ENCODE results near the gene OR7C1.

OR7C1 gene

DNA sequence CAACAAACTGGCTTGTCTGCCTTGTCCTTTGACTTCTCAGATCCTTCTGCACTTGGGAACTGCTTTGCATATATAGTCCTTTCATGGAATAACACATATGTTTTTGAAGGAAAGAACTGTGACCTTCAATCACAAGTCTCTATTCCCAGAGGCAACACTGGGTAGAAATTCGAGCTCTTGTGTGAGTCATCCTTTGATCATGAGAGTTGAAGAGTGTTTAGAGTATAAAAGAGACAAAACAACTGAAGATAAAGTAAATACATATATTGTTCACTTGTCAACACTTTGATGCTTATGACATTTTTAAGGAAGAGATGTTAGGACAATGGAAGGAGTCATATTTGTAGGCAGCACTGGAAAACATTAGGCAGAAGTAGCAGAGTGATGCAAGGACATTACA is 5.2 kb upstream of the OR7C1 start:
- in situ Hi-C loops (cut with HindIII; ENCODE audit: low sequenced_read_pairs), result no loop called here
- DNase-seq (ENCODE audit: low read depth, low spot score), result no peak
- H3K4me3 ChIP-seq (ENCODE audit: low read depth, low read length), result no peak overlapping the region
- TF ChIP-seq, protein P1, sequence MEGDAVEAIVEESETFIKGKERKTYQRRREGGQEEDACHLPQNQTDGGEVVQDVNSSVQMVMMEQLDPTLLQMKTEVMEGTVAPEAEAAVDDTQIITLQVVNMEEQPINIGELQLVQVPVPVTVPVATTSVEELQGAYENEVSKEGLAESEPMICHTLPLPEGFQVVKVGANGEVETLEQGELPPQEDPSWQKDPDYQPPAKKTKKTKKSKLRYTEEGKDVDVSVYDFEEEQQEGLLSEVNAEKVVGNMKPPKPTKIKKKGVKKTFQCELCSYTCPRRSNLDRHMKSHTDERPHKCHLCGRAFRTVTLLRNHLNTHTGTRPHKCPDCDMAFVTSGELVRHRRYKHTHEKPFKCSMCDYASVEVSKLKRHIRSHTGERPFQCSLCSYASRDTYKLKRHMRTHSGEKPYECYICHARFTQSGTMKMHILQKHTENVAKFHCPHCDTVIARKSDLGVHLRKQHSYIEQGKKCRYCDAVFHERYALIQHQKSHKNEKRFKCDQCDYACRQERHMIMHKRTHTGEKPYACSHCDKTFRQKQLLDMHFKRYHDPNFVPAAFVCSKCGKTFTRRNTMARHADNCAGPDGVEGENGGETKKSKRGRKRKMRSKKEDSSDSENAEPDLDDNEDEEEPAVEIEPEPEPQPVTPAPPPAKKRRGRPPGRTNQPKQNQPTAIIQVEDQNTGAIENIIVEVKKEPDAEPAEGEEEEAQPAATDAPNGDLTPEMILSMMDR (IDR thresholded peaks at IDR 0.05; ENCODE audit: low read depth, low read length), result no peak

- H3K4me3 ChIP-seq (ENCODE audit: low read depth, low read length), result no peak overlapping the region
- no peak for DNase-seq (ENCODE audit: low read depth, low spot score)
- TF ChIP-seq, protein P1 (IDR thresholded peaks at IDR 0.05; ENCODE audit: low read depth, low read length), result no peak
- in situ Hi-C loops (cut with HindIII; ENCODE audit: low sequenced_read_pairs), result no loop called here
Measured at GRCh38 chr19:14837391-14837790, 2.4 kb upstream of the OR7C1 start.

DNA sequence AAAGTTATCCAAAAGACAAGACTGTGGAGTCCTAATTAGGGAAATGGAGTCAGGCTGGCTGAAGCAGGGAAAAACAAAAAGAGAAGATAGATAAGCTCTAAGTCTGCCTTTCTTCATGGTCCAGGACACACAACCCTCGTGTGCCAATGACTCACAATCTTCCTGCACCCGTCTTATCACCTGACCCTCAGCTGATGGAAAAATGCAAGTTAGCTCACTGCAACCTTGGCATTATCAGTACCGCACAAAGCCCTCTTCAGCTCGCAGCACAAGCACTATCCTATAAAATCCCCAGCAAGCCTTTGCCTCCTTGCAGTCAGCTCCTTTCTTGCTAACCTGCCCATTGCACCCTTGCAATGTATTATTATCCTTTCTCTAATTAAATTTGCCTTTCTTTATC is 4.3 kb downstream of the OR7C1 start:
- DNase-seq (ENCODE audit: low read depth, low spot score), result no peak
- TF ChIP-seq, protein P1 (IDR thresholded peaks at IDR 0.05; ENCODE audit: low read depth, low read length), result no peak
- H3K4me3 ChIP-seq (ENCODE audit: low read depth, low read length), result no peak overlapping the region
- in situ Hi-C loops (cut with HindIII; ENCODE audit: low sequenced_read_pairs), result no loop called here

DNA sequence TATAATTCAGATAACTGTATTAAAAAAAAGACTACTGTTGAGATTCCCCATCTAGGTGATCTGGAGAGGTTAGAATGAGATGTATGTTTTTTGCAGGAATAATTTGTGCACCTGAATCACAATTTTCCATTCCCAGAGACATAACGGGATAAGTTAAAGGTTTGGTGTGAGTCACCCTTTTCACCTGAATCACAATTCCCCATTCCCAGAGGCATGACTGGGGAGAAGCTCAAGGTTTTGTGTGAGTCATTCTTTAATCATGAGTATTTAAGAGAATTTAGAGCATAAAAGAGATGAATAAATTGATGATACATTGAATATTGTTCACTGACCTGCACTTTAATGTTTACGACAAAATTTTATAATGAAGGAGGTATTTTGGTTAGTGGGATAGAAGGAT is 9.0 kb downstream of the OR7C1 start:
- TF ChIP-seq, protein P1 (IDR thresholded peaks at IDR 0.05; ENCODE audit: low read depth, low read length), result no peak

GRCh38 chr19:14821937-14822336 is 13.0 kb downstream of the OR7C1 start:
- in situ Hi-C loops (cut with HindIII; ENCODE audit: low sequenced_read_pairs), result no loop called here
- TF ChIP-seq, protein P1 (IDR thresholded peaks at IDR 0.05; ENCODE audit: low read depth, low read length), result no peak
- no peak overlapping the region for H3K4me3 ChIP-seq (ENCODE audit: low read depth, low read length)
- no peak for DNase-seq (ENCODE audit: low read depth, low spot score)

More for the DNA sequence above, 9.0 kb downstream of the OR7C1 start:
- no peak for DNase-seq (ENCODE audit: low read depth, low spot score)
- no peak overlapping the region for H3K4me3 ChIP-seq (ENCODE audit: low read depth, low read length)
- in situ Hi-C loops (cut with HindIII; ENCODE audit: low sequenced_read_pairs), result no loop called here

DNA sequence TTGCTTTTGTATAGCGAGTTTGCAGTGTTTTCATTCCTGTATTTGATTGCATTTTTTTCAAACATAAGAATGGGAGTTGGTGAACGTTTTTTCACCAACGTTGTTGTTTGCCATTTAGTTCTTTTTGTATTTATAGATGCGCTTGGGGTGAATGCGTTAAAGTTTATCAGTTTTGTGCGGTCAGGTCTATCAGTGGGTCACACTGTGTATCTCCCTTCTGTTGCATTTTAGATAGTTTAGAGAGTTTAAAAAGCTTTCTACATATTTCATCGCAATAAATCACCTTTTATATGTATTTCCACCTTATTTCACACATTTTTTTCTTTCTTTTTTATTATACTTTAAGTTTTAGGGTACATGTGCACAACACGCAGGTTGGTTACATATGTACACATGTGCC is 16.4 kb downstream of the OR7C1 start:
- no peak for DNase-seq (ENCODE audit: low read depth, low spot score)
- no peak overlapping the region for H3K4me3 ChIP-seq (ENCODE audit: low read depth, low read length)
- in situ Hi-C loops (cut with HindIII; ENCODE audit: low sequenced_read_pairs), result no loop called here
- TF ChIP-seq, protein P1 (IDR thresholded peaks at IDR 0.05; ENCODE audit: low read depth, low read length), result no peak

DNA sequence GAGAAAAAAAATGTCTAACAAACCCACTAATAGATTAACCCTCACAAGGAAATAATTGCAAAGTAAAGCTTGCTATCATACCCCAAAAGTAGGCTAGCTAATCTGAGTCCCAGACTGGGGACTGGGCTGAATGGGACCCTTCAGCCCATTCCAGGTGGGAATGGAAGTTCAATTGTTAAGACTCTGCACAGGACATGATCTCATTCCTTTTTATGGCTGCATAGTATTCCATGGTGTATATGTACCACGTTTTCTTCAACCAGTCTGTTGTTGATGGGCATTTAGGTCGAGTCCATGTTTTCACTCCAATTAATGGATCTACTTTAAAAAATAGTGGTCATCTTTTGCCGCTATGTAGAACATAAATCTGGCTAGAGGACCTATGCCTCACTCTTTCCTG is 17.9 kb downstream of the OR7C1 start:
- TF ChIP-seq, protein P1 (IDR thresholded peaks at IDR 0.05; ENCODE audit: low read depth, low read length), result no peak
- in situ Hi-C loops (cut with HindIII; ENCODE audit: low sequenced_read_pairs), result no loop called here
- DNase-seq (ENCODE audit: low read depth, low spot score), result no peak
- no peak overlapping the region for H3K4me3 ChIP-seq (ENCODE audit: low read depth, low read length)

All from astrocyte of the spinal cord (primary cell).